Endodermal cell (in vitro differentiated cells): Measurements from ENCODE around the gene P3H1. TPM values are rescaled to one million over a fixed set of nuclear protein-coding genes. Genes with fewer than 3 reads are reported as not detected.
A peak's percentile ranks its signal among the peaks of the same experiment; 100 is the strongest.

Experiments
- DNase-seq: peaks from one replicate; pipeline ENCODE4 v3.0.0-alpha.2; 2017
- H3K27ac ChIP-seq: 2 replicates; pipeline ENCODE4 v1.5.1; 2013; ENCODE audit warnings: mild to moderate bottlenecking, low read depth, low read length, moderate library complexity
- H3K27me3 ChIP-seq: 2 replicates; pipeline ENCODE4 v1.6.1; 2013; ENCODE audit warnings: mild to moderate bottlenecking, low read length, moderate library complexity; ENCODE audit not compliant: insufficient read depth, control insufficient read depth, poor library complexity, severe bottlenecking
- H3K36me3 ChIP-seq: 2 replicates; pipeline ENCODE4 v1.7.0; 2013; ENCODE audit warnings: mild to moderate bottlenecking, low read length, moderate library complexity; ENCODE audit not compliant: control insufficient read depth, insufficient read depth
- H3K4me1 ChIP-seq: one replicate; pipeline ENCODE4 v1.7.0; 2013; ENCODE audit warnings: low read length; ENCODE audit not compliant: control insufficient read depth, insufficient read depth
- H3K4me3 ChIP-seq: 2 replicates; pipeline ENCODE4 v1.5.1; 2013; ENCODE audit warnings: mild to moderate bottlenecking, low read length, moderate library complexity
- H3K9ac ChIP-seq: 2 replicates; pipeline ENCODE4 v1.6.1; 2013; ENCODE audit warnings: mild to moderate bottlenecking, low read length, moderate library complexity; ENCODE audit not compliant: poor library complexity, severe bottlenecking; ENCODE audit errors: extremely low read depth
- H3K9me3 ChIP-seq: 2 replicates; pipeline ENCODE4 v1.6.1; 2013; ENCODE audit warnings: mild to moderate bottlenecking, low read length, moderate library complexity; ENCODE audit not compliant: control insufficient read depth
- H3K27ac Mint-ChIP-seq: 2 replicates; pipeline ENCODE4 v1.8.0; 2020; ENCODE audit warnings: mixed read lengths
- H3K27me3 Mint-ChIP-seq: 2 replicates; pipeline ENCODE4 v1.8.0; 2021; ENCODE audit warnings: mild to moderate bottlenecking, mixed read lengths; ENCODE audit not compliant: insufficient read depth
- H3K36me3 Mint-ChIP-seq: 2 replicates; pipeline ENCODE4 v1.8.0; 2020; ENCODE audit warnings: low read depth, mixed read lengths
- H3K4me1 Mint-ChIP-seq: 2 replicates; pipeline ENCODE4 v1.8.0; 2020; ENCODE audit warnings: mixed read lengths
- H3K4me3 Mint-ChIP-seq: 2 replicates; pipeline ENCODE4 v1.8.0; 2020; ENCODE audit warnings: mild to moderate bottlenecking, moderate library complexity, mixed read lengths
- H3K9me3 Mint-ChIP-seq: 2 replicates; pipeline ENCODE4 v1.8.0; 2020; ENCODE audit warnings: mild to moderate bottlenecking, mixed read lengths
- WGBS, 2 experiments: methylation state at CpG; one replicate each; pipeline versions ENCODE4 v1.1.5 to v1.1.7; 2013; ENCODE audit warnings: missing lambda C conversion rate in 2 of 2, mixed read lengths in 1 of 2; ENCODE audit not compliant: insufficient coverage in 1 of 2, insufficient read length in 1 of 2; 5-methylcytosine and 5-hydroxymethylcytosine counted together
- total RNA-seq, 2 donors: library from RNA; stranded (reverse); fragmentation: NEBNext Ultra II Directional in 1 of 2; extraction: Animal tissue kit (Norgen Biotek cat#: 25700) in 1 of 2; gene quantifications; 2 replicates in 1 of 2; 3 replicates in 1 of 2; pipeline ENCODE4 v1.2.1, GENCODE V29; 2021
- TF ChIP-seq, protein P1 (sequence below): fragments of 200-600 bp; sonication (generic); conservative IDR thresholded peaks from 2 replicates; pipeline ENCODE4 v1.5.0; 2021; ENCODE audit warnings: antibody characterized with exemption, mild to moderate bottlenecking

Gene P3H1
- total RNA-seq, 2 donors from 2014 or later = 51.7 to 68.3 TPM

DNA sequence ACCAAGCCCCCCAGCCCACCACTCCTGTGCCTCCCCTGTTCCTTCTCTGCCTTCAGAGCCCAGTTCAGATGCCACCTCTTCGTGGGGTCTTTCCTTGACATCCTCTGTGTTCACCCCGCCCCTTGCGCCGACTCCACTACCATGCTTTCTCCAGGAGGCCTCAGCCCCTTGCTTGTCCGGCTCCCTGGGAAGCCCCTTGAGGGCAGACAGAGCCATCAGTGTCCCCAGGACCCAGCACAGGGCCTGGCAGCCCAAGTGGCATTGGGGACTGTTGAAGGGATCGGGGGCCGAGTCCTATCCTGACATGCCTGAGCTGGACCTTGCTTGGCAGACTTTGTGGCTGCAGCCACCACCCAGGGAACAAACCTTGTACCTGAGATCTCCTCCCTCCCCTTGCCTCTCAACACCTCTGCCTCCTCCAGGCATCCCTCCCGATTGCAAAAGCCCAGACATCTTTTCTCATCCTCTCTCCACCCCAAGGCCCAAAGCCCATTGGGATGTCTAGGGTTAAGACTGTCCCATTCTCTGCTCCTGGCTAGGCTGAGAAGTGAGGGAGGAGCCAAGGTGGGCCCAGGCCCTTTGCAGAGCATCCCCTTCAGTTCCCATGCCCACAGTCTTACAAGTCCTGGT, 30.1 kb downstream of the P3H1 start:
- Histone ChIP-seq H3K4me3 (no peak overlapping the region), H3K27me3 (no peaks in the 10 kb centered on the region), H3K4me1 (peaks cover 6% of the 10 kb centered on the region), H3K9me3 (no peaks in the 10 kb centered on the region), H3K27ac (no peak overlapping the region), H3K36me3 (no peaks in the 10 kb centered on the region), H3K9ac (no peak overlapping the region)
- peak; percentile 38 for DNase-seq
- Mint-ChIP-seq H3K36me3 (peaks cover 6% of the 10 kb centered on the region), H3K27ac (peak overlapping the region; percentile 53), H3K9me3 (no peaks in the 10 kb centered on the region), H3K4me1 (peaks cover 33% of the 10 kb centered on the region), H3K27me3 (no peaks in the 10 kb centered on the region), H3K4me3 (no peak overlapping the region)
- TF ChIP-seq, protein P1, sequence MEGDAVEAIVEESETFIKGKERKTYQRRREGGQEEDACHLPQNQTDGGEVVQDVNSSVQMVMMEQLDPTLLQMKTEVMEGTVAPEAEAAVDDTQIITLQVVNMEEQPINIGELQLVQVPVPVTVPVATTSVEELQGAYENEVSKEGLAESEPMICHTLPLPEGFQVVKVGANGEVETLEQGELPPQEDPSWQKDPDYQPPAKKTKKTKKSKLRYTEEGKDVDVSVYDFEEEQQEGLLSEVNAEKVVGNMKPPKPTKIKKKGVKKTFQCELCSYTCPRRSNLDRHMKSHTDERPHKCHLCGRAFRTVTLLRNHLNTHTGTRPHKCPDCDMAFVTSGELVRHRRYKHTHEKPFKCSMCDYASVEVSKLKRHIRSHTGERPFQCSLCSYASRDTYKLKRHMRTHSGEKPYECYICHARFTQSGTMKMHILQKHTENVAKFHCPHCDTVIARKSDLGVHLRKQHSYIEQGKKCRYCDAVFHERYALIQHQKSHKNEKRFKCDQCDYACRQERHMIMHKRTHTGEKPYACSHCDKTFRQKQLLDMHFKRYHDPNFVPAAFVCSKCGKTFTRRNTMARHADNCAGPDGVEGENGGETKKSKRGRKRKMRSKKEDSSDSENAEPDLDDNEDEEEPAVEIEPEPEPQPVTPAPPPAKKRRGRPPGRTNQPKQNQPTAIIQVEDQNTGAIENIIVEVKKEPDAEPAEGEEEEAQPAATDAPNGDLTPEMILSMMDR = no peak
- WGBS, 2 experiments = 77 to 84% methylated on average over 7 to 8 of the region's 8 CpGs

DNA sequence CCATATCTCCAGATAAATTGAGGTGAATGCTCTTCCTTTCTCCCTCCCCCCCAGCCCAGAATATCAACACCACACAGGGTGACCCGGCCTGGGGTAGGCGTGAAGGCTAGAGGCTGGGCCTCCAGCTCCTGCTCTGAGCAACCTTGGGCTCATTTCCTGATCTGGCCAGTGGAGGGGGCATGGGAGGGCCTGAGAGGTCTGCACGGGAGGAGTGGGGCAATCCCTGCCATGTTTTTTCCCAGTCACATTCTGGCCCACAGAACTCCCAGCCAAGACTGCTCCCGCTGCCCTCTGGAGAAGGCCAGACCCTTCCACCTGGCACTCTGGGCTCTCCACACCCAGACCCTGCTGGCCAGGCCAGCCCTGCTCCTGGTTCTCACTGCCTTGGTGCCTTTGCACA, 30.7 kb downstream of the P3H1 start:
- no peak overlapping the region for H3K27ac ChIP-seq
- H3K4me1 Mint-ChIP-seq = peaks cover 32% of the 10 kb centered on the region
- no peaks in the 10 kb centered on the region for H3K27me3 Mint-ChIP-seq
- H3K27me3 ChIP-seq = no peaks in the 10 kb centered on the region
- no peak overlapping the region for H3K4me3 Mint-ChIP-seq
- TF ChIP-seq, protein P1 = peak; percentile 67
- 79% methylated on average over 4 of the region's 4 CpGs; no CpG with 5 or more reads in 1 of the 2 experiments for WGBS, 2 experiments
- H3K36me3 ChIP-seq = no peaks in the 10 kb centered on the region
- peaks cover 6% of the 10 kb centered on the region for H3K36me3 Mint-ChIP-seq
- DNase-seq = peak; percentile 87
- no peaks in the 10 kb centered on the region for H3K9me3 ChIP-seq
- no peak overlapping the region for H3K4me3 ChIP-seq
- no peaks in the 10 kb centered on the region for H3K9me3 Mint-ChIP-seq
- no peak overlapping the region for H3K9ac ChIP-seq
- H3K27ac Mint-ChIP-seq = peak overlapping the region; percentile 53
- H3K4me1 ChIP-seq = peaks cover 6% of the 10 kb centered on the region

DNA sequence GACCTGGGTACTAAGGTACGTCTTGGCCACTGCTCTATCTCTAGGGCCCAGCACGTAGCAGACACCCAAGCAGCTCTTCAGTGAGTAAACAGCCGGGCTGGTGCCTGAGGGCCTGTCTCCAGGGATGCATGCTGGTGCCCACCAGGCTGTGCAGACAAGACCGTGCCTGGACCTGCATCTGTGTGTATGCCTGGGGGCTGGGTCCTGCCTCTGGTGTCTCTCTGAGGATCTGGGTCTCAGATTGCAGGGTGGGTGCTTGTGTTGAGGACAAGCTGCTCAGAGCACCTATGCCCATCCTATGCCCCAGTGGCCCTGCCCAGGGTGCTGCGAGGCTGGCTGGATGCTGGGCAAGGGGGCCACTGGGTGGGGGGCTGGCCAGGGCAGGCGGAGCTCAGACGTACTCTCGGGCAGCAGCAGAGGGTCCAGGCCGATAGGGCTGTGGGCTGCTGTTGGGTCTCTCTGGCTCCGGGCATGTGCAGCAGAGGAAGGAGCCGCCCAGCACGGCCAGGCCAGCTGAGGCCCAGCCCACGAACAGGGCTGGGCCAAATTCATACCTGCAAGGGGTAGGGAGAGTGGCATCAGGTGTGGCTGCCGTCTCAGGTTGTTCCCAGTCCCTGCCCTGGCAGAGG, 31.2 kb downstream of the P3H1 start:
- Histone ChIP-seq H3K4me3 (no peak overlapping the region), H3K27me3 (no peaks in the 10 kb centered on the region), H3K9ac (no peak overlapping the region), H3K4me1 (peaks cover 4% of the 10 kb centered on the region), H3K36me3 (no peaks in the 10 kb centered on the region), H3K27ac (no peak overlapping the region), H3K9me3 (no peaks in the 10 kb centered on the region)
- H3K4me3 Mint-ChIP-seq = no peak overlapping the region
- WGBS, 2 experiments = 86 to 94% methylated on average over 7 to 14 of the region's 14 CpGs
- peaks cover 6% of the 10 kb centered on the region for H3K36me3 Mint-ChIP-seq
- H3K9me3 Mint-ChIP-seq = no peaks in the 10 kb centered on the region
- no peaks in the 10 kb centered on the region for H3K27me3 Mint-ChIP-seq
- no peak for DNase-seq
- TF ChIP-seq, protein P1 = no peak
- H3K27ac Mint-ChIP-seq = no peak overlapping the region
- peaks cover 30% of the 10 kb centered on the region for H3K4me1 Mint-ChIP-seq
